HG02884 (cell line): ENCODE data around the gene NPPB.

Experiments used
- ATAC-seq: cut with Tn5 transposase; IDR thresholded peaks from one replicate; pipeline ENCODE4 v1.9.1; 2021; ENCODE audit warnings: mild to moderate bottlenecking, moderate library complexity; ENCODE audit not compliant: unreplicated experiment

The NPPB gene

DNA sequence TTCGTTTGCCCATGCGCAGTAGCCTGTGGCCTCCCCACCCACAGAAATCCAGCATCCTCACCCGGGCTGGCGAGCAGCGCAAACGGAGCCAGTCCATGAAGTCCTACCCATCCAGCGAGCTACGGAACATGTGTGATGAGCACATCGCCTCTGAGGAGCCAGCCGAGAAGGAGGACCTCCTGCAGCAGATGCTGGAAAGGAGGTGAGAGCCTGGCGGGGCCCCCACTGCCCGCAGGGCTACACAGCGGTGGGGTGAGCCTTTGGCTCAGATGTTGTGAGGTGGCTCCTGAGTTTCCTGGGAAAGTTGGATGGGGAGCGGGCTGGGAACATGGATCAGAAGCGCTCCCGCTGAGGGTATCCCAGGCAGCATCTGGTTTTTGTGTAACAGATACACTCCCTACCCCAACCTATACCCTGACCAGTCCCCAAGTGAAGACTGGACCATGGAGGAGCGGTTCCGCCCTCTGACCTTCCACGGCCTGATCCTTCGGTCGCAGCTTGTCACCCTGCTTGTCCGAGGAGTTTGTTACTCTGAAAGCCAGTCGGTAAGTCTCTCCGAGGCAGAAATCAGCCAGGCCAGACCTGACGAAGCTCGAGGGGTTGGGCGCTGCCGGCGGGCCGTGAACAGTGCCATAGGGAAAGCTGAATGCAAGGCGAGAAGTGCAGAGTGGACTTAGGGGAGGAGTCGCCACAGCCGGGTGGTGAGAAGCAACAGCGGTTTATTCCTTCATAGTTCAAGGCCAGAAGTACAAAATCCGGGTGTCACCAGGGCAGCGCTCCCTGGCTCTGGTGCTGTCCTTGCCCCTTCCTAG, 21.6 kb downstream of the NPPB start:
- no peak for ATAC-seq

DNA sequence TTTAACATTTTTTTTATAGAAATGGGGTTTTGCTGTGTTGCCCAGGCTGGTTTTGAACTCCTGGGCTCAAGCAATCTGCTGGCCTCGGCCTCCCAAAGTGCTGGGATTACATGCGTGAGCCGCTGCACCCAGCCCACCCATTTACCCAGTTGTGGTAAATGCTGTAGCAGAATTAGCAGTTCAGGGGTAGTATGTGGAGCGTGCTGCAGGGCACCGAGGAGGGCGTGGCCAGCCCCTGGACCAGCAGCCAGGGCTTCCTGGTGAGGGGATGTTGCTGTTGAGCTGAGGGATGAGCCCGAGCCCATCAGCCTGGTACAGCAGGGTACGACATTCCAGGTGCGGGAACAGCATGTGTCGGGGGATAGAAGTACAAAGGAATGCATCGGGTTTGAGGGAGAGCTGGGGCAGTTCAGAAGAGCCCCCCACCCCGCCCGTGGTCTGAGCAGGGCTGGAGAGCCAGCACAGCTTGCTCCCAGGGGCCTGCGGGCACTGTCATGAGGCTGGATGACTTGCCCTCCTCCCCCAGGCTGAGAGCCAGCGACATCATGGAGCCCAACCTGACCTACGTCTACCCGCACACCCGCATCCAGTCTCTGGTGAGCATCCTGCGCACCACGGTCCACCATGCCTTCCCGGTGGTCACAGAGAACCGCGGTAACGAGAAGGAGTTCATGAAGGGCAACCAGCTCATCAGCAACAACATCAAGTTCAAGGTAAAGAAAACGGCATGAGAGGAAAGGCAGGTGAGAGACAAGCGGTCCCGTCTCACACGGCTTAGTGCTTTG, 23.1 kb downstream of the NPPB start:
- no peak for ATAC-seq

DNA sequence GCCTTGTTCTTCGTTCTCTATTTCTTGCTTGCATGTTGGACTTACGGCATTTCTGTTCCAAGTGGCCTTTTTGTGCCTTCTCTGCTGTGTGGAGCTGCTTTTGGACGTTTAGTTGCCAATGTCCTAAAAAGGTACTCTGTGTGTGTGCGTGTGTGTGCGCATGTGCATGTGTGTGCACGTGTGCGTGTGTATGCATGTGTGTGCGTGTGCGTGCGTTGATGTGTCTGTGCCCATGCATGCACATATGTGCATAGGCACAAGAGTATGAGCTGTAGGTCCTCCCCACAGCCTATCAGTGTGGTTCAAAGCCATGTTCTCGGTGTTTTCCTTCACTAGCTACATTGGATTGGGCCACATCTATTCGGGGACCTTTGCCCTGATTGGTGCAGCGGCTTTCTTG, 24.8 kb downstream of the NPPB start:
- no peak for ATAC-seq

DNA sequence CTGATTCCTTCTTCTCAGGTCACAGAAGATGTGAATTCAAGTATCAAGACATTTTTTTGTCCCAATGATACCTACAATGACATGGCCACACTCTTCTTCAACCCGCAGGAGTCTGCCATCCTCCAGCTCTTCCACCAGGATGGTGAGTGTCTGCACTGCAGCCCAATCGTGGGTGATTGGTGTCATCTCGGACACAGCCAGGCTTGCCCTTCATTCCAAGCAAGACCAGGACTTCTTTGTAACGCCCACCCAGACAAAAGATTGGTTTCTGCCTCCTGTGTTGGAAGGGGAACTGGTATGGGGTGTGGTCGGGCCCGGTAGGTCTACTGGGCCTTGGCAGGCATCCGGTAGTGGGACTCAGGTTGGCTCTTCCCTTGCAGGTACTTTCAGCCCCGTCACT, 25.2 kb downstream of the NPPB start:
- no peak for ATAC-seq

DNA sequence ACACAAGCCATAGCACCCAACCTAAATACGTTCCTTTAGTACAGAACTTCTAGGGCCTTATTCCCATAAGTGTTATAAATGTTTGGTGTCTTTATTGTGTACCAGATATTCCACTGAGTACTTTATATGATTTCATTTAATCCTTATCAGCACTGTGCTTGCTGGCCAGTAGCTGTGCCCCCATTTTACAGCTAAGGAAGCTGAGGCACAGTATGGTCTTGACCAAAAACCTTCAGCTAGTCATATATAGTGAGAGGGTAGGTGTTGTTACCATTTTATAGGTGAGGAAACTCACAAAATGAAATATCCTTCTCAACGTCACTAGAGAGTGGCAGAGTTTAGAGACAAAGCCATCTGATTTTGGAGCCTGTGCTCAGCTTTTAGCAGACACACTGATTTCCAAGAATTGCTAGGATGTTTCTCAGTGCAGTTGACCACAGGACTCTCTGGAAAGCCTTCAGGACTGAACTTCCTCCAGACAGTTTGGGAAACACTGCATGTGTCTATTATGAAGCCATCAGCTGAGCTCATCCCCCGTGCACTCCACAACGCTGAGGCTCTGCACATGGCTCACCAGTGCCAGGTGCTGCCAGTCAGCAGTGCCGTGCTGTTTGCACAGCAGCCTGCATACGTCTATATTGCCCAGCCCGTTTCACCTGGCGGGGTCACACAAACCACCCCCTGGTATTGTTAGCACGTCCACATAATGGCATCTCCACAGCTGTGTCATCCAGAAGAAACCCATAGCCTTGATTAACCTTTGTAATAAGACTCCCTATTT, 26.6 kb downstream of the NPPB start:
- ATAC-seq, result no peak

DNA sequence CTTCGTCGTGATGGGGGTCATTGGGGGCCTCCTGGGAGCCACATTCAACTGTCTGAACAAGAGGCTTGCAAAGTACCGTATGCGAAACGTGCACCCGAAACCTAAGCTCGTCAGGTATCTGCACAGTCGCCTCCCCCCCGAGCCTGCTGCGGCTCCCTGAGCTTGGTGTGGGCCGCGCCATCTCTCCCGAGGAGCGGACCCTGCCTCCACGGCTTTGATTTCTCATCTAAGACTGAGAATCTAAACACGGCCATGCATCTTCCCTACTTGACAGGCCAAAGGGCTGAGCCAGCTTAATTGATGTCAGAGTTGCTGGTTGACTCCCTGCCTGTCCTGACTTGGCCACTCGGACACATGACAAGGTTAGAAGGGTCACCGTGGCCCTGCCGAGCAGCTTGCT, 30.2 kb downstream of the NPPB start:
- no peak for ATAC-seq

DNA sequence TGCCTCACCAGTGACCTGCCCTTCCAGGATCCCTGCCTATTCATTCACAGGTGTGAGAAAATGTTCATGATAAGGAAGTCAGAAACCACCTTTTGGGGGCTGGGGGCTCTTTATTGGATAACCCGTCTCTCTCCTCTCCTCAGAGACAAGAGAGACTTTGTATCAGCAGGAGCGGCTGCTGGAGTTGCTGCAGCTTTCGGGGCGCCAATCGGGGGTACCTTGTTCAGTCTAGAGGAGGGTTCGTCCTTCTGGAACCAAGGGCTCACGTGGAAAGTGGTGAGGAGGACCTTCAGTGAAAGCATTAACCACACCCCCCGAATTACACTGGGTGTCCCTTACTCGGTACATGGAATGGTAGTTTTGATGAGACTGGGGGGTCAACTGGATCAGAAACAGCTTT, 31.8 kb downstream of the NPPB start:
- ATAC-seq, result no peak

DNA sequence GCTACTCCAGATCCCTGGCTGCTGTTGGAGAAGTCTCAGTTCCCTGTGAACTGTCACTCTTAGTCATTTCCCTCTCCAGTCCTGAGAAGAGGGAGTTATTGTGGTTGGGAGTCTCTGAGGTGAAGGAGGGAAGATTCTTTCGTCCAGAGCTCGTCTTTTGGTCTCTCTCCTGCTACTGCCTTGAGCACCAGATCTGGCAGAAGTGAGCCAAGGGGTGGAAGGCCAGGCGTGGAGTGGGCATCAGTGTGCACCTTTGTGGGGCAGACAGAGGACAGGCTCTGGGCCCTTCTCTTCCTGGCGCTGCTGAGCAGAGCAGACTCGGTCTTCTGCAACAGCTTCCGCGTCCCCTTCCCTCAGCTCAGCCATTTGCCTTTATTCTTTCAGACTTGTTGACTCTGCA, 33.6 kb downstream of the NPPB start:
- ATAC-seq, result no peak

DNA sequence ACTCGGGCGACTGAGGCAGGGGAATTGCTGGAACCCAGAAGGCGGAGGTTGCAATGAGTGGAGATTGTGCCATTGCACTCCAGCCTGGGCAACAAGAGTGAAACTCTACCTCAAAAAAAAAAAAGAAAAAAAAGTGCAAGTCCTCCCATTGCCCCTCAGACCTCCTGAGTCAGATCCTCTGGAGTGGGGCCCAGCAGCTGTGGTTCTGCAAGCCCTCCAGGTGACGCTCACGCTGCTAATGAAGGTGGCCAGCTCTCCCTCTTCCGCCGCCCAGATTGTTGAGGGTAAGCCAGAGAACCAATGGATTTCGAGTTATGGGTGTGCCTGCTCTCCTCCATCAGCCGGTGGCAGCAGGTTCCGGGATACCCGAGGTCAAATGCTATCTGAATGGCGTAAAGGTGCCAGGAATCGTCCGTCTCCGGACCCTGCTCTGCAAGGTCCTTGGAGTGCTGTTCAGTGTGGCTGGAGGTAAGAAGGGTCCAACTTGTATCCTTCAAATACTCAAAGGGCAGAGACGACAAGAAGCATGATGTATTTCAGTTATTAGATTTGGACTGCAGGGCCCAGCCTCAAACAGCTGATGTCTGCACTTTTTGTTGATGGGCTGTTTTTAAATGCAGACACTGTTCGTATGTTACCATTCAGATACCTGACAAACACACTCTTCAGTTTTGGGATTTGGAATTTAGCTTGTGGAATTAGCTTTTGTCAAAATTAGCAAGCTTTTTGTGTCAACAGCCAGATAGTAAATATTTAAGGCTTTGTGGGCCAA, 35.2 kb downstream of the NPPB start:
- no peak for ATAC-seq

DNA sequence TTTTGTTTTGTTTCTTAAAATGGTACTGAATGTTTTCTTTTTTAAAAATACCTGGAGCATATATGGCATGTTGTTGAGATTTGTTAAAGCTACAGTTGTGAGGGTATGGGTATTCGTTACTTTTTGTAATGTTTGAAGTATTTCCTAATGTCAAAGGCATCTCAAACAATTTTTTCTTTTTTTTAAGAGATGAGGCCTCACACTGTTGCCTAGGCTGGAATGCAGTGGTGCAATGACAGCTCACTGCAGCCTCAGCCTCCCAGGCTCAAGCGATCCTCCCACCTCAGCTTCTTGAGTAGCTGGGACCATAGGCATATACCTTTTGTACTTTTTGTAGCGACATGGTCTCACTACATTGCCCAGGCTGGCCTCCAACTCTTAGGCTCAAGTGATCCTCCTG, 36.7 kb downstream of the NPPB start:
- no peak for ATAC-seq

DNA sequence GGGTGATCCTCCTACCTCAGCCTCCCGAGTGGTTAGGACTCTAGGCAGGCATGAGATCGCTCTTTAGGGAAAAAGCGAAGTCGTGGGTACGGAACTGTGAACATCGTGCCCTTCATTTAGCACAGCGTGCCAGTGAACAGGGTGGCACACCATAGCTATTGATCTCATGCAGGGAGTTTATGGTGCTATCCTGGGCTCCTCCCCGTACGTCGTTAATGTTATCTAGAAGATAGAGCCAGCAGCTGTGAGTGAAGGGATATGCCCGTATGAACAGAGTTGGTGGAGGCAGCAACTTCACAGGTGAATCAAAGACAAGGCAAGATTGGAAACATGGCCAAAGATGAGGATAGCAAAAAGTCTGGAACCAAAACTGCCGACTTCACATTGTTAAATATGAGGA, 41.6 kb downstream of the NPPB start:
- ATAC-seq, result no peak

DNA sequence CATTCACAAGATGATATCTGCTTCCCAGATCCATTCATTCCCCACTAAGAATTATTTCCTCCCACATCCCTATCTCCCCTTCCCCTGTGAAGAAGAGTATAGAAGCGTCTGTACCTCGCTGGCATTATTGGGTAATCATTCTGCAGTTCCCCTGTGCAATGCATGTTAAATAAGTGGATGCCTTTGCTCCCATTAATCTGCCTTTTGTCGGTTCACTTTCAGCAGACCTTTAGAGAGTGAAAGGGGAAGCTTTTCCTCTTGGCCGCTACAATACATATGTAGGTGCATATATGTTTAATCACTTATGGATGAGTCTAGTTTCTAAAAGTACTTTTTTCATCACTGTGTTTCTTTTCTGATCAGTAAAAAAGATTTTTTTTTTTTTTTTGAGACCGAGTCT, 45.7 kb downstream of the NPPB start:
- no peak for ATAC-seq
